Measurements from ENCODE around the gene C14orf119. TPM values are rescaled to one million over a fixed set of nuclear protein-coding genes. Genes with fewer than 3 reads are reported as not detected.

Gene C14orf119
- total and polyA plus RNA-seq, 9 of the 15 experiments (the other 6 are each of a cell fraction or from before 2014, with no cell fraction given): 36.7 to 251 (median 51.8) TPM

DNA sequence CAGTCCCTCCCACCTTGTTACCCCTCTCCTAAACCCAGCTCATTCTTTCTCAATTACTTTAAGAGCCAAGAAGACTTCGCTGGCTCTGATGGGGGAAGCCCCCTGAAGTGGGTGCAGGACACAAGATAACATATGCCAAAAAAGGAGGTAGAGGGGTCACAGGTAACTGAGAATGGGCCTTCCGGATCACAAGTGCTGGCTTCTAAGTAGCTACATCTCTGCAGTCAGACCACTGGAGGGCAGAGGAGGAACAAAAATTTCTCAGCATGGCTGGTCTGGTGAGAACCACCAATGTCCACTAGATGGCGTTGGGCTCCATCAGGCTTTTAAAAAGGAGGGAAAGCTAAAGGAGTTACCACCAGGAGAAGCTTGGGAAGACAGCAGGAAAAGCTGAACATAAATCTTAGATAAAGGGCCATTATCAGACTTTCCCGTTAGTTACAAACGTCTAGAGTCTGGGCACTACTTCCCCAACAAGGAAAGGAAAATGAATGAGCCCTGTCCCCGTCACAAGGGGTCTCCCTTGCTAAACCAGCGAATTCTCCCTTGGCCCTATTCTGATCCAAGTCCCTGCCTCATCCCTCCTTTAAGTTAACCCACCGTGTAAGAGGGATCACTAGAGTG is 26.4 kb upstream of the C14orf119 start (continued):
- TF ChIP-seq, protein P1, sequence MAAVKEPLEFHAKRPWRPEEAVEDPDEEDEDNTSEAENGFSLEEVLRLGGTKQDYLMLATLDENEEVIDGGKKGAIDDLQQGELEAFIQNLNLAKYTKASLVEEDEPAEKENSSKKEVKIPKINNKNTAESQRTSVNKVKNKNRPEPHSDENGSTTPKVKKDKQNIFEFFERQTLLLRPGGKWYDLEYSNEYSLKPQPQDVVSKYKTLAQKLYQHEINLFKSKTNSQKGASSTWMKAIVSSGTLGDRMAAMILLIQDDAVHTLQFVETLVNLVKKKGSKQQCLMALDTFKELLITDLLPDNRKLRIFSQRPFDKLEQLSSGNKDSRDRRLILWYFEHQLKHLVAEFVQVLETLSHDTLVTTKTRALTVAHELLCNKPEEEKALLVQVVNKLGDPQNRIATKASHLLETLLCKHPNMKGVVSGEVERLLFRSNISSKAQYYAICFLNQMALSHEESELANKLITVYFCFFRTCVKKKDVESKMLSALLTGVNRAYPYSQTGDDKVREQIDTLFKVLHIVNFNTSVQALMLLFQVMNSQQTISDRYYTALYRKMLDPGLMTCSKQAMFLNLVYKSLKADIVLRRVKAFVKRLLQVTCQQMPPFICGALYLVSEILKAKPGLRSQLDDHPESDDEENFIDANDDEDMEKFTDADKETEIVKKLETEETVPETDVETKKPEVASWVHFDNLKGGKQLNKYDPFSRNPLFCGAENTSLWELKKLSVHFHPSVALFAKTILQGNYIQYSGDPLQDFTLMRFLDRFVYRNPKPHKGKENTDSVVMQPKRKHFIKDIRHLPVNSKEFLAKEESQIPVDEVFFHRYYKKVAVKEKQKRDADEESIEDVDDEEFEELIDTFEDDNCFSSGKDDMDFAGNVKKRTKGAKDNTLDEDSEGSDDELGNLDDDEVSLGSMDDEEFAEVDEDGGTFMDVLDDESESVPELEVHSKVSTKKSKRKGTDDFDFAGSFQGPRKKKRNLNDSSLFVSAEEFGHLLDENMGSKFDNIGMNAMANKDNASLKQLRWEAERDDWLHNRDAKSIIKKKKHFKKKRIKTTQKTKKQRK (IDR thresholded peaks at IDR 0.05; ENCODE audit: borderline replicate concordance, low read depth, low read length): no peak
- no peak for TF ChIP-seq TOE1 (IDR thresholded peaks at IDR 0.05; ENCODE audit: borderline replicate concordance)
- no peak for TF ChIP-seq TOE1 (CRISPR knock-in tag; IDR thresholded peaks at IDR 0.05; ENCODE audit: borderline replicate concordance, low read depth)
- TF ChIP-seq, protein P2, sequence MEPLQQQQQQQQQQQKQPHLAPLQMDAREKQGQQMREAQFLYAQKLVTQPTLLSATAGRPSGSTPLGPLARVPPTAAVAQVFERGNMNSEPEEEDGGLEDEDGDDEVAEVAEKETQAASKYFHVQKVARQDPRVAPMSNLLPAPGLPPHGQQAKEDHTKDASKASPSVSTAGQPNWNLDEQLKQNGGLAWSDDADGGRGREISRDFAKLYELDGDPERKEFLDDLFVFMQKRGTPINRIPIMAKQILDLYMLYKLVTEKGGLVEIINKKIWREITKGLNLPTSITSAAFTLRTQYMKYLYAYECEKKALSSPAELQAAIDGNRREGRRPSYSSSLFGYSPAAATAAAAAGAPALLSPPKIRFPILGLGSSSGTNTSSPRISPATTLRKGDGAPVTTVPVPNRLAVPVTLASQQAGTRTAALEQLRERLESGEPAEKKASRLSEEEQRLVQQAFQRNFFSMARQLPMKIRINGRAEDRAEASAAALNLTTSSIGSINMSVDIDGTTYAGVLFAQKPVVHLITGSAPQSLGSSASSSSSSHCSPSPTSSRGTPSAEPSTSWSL (CRISPR knock-in tag; IDR thresholded peaks at IDR 0.05; ENCODE audit: borderline replicate concordance): no peak
- peak; percentile 62; the same call in 1 of the 2 replicates for TF ChIP-seq ARID2 (IDR thresholded peaks at IDR 0.05)
- TF ChIP-seq, protein P3, sequence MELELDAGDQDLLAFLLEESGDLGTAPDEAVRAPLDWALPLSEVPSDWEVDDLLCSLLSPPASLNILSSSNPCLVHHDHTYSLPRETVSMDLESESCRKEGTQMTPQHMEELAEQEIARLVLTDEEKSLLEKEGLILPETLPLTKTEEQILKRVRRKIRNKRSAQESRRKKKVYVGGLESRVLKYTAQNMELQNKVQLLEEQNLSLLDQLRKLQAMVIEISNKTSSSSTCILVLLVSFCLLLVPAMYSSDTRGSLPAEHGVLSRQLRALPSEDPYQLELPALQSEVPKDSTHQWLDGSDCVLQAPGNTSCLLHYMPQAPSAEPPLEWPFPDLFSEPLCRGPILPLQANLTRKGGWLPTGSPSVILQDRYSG (tag; conservative IDR thresholded peaks at IDR 0.05; ENCODE audit: low read depth): no peak
- TF ChIP-seq TEAD2 (tag; IDR thresholded peaks at IDR 0.05): no peak
- no peak for TF ChIP-seq SRF (CRISPR knock-in tag; IDR thresholded peaks at IDR 0.05)
- TF ChIP-seq, protein P4, sequence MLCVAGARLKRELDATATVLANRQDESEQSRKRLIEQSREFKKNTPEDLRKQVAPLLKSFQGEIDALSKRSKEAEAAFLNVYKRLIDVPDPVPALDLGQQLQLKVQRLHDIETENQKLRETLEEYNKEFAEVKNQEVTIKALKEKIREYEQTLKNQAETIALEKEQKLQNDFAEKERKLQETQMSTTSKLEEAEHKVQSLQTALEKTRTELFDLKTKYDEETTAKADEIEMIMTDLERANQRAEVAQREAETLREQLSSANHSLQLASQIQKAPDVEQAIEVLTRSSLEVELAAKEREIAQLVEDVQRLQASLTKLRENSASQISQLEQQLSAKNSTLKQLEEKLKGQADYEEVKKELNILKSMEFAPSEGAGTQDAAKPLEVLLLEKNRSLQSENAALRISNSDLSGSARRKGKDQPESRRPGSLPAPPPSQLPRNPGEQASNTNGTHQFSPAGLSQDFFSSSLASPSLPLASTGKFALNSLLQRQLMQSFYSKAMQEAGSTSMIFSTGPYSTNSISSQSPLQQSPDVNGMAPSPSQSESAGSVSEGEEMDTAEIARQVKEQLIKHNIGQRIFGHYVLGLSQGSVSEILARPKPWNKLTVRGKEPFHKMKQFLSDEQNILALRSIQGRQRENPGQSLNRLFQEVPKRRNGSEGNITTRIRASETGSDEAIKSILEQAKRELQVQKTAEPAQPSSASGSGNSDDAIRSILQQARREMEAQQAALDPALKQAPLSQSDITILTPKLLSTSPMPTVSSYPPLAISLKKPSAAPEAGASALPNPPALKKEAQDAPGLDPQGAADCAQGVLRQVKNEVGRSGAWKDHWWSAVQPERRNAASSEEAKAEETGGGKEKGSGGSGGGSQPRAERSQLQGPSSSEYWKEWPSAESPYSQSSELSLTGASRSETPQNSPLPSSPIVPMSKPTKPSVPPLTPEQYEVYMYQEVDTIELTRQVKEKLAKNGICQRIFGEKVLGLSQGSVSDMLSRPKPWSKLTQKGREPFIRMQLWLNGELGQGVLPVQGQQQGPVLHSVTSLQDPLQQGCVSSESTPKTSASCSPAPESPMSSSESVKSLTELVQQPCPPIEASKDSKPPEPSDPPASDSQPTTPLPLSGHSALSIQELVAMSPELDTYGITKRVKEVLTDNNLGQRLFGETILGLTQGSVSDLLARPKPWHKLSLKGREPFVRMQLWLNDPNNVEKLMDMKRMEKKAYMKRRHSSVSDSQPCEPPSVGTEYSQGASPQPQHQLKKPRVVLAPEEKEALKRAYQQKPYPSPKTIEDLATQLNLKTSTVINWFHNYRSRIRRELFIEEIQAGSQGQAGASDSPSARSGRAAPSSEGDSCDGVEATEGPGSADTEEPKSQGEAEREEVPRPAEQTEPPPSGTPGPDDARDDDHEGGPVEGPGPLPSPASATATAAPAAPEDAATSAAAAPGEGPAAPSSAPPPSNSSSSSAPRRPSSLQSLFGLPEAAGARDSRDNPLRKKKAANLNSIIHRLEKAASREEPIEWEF (CRISPR knock-in tag; IDR thresholded peaks at IDR 0.05): no peak
- no peak for TF ChIP-seq CCNT2 (IDR thresholded peaks at IDR 0.05; ENCODE audit: borderline replicate concordance, extremely low read depth, insufficient read length, low read depth, low read length)
- peak; percentile 45 for TF ChIP-seq HDAC3 (IDR thresholded peaks at IDR 0.05; ENCODE audit: borderline replicate concordance, partially characterized antibody)
- no peak for TF ChIP-seq DACH1 (IDR thresholded peaks at IDR 0.05; ENCODE audit: partially characterized antibody)
- TF ChIP-seq ARID1B (IDR thresholded peaks at IDR 0.05): 0 out of 2 replicates have a peak, but pooled peaks have one; percentile 19
- TF ChIP-seq HNRNPLL (IDR thresholded peaks at IDR 0.05; ENCODE audit: low read depth, low read length, poor library complexity, severe bottlenecking): no peak

Data from K562 (cell line).